GM10847 (cell line): ENCODE data around the gene SLC25A26.

Experiments used
- POLR2A ChIP-seq: IDR thresholded peaks from 2 replicates; pipeline ENCODE4 v1.6.1; 2011; ENCODE audit not compliant: insufficient read length; ENCODE audit errors: extremely low read depth

Gene SLC25A26

GRCh38 chr3:66220602-66221377 lies at the start of gene SLC25A26:
Gene SLC25A26 (plus strand): TSS chr3:66221001. CDS start chr3:66221095, 94 bp downstream.
- TF ChIP-seq POLR2A, result peak; percentile 64

- TF ChIP-seq POLR2A, result no peak
Observed at GRCh38 chr3:66172394-66172793, 48.4 kb upstream of the SLC25A26 start.

- no peak for TF ChIP-seq POLR2A
Observed at GRCh38 chr3:66177026-66177425, 43.8 kb upstream of the SLC25A26 start.

GRCh38 chr3:66178206-66178605 lies 42.6 kb upstream of the SLC25A26 start:
- no peak for TF ChIP-seq POLR2A

GRCh38 chr3:66179793-66180192 lies 41.0 kb upstream of the SLC25A26 start:
- no peak for TF ChIP-seq POLR2A

- TF ChIP-seq POLR2A, result no peak
Observed at GRCh38 chr3:66181764-66182163, 39.0 kb upstream of the SLC25A26 start.

GRCh38 chr3:66182246-66182645 lies 38.6 kb upstream of the SLC25A26 start:
- no peak for TF ChIP-seq POLR2A

- TF ChIP-seq POLR2A, result no peak
Observed at GRCh38 chr3:66186545-66186944, 34.3 kb upstream of the SLC25A26 start.

- no peak for TF ChIP-seq POLR2A
Observed at GRCh38 chr3:66195347-66195783, 25.4 kb upstream of the SLC25A26 start.

- TF ChIP-seq POLR2A, result no peak
Observed at GRCh38 chr3:66196633-66197032, 24.2 kb upstream of the SLC25A26 start.

GRCh38 chr3:66198437-66199088 lies 22.2 kb upstream of the SLC25A26 start:
- TF ChIP-seq POLR2A, result no peak

GRCh38 chr3:66199089-66199473 lies 21.7 kb upstream of the SLC25A26 start:
- no peak for TF ChIP-seq POLR2A

- no peak for TF ChIP-seq POLR2A
Observed at GRCh38 chr3:66200147-66200546, 20.7 kb upstream of the SLC25A26 start.

GRCh38 chr3:66200786-66201185 lies 20.0 kb upstream of the SLC25A26 start:
- TF ChIP-seq POLR2A, result no peak

GRCh38 chr3:66203275-66203674 lies 17.5 kb upstream of the SLC25A26 start:
- no peak for TF ChIP-seq POLR2A

- TF ChIP-seq POLR2A, result no peak
Observed at GRCh38 chr3:66206806-66207205, 14.0 kb upstream of the SLC25A26 start.

- TF ChIP-seq POLR2A, result no peak
Observed at GRCh38 chr3:66208189-66208588, 12.6 kb upstream of the SLC25A26 start.

GRCh38 chr3:66210687-66211295 lies 10.0 kb upstream of the SLC25A26 start:
- no peak for TF ChIP-seq POLR2A
